GM12878 (cell line): Measurements from ENCODE around the gene CHN1. TPM values are rescaled to one million over a fixed set of nuclear protein-coding genes. Genes with fewer than 3 reads are reported as not detected.

Source experiments
- ATAC-seq: fragments of 200-7000 bp; cut with Tn5 transposase; 3 replicates; pipeline ENCODE4 v1.9.1; 2020; ENCODE audit warnings: mild to moderate bottlenecking, moderate library complexity
- BruUV-seq: library from RNA; stranded (reverse); fragments of 400-500 nt; replicated peaks from 2 replicates; lab custom pipeline; 2021; lab: Mats Ljungman, UMichigan
- CTCF ChIA-PET: fragments of 300-600 bp; sonication (Branson Sonifier 250); formaldehyde crosslinking; extraction: SDS; loops from one replicate; lab custom pipeline; 2021; ENCODE audit warnings: inconsistent platforms; lab: Yijun Ruan, JAX
- POLR2A ChIA-PET: fragments of 350-600 bp; formaldehyde crosslinking; extraction: SDS; loops from one replicate; lab custom pipeline; 2021; ENCODE audit warnings: inconsistent platforms; lab: Charles Lee
- RAD21 ChIA-PET: fragments of 300-600 bp; sonication (Branson Sonifier 250); formaldehyde crosslinking; loops from one replicate; lab custom pipeline; 2023; ENCODE audit warnings: antibody characterized with exemption; ENCODE audit not compliant: unreplicated experiment; lab: Charles Lee
- SMC1A ChIA-PET: fragments of 300-600 bp; sonication (Branson Sonifier 250); formaldehyde crosslinking; loops from one replicate; lab custom pipeline; 2023; ENCODE audit not compliant: unreplicated experiment, uncharacterized antibody; lab: Charles Lee
- DNase-seq: peaks from one replicate; pipeline ENCODE4 v3.0.0-alpha.2; 2011; ENCODE audit warnings: low read depth, low spot score
- FAIRE-seq: peaks from 3 replicates; lab custom pipeline; 2011; peaks lifted over from hg19 to GRCh38; lab: Jason Lieb, UNC
- H2AFZ ChIP-seq: 2 replicates; pipeline ENCODE4 v1.6.0; 2011; ENCODE audit warnings: low read depth, low read length, control low read depth; ENCODE audit not compliant: control insufficient read depth
- H3K27ac ChIP-seq: 2 replicates; pipeline ENCODE4 v1.5.1; 2011; ENCODE audit warnings: control low read depth; ENCODE audit not compliant: control insufficient read depth, insufficient read depth
- H3K27me3 ChIP-seq, 2 experiments: replicated peaks in 1 of 2; 2 replicates each; pipeline versions ENCODE4 v1.6.0 to v1.6.1; 2011; ENCODE audit warnings: low read length in 1 of 2; ENCODE audit not compliant: control insufficient read depth in 2 of 2, insufficient read depth in 2 of 2
- H3K36me3 ChIP-seq, 2 experiments: 2 replicates each; pipeline ENCODE4 v1.5.1; 2011; ENCODE audit warnings: low read length in 1 of 2; ENCODE audit not compliant: control insufficient read depth in 2 of 2, insufficient read depth in 2 of 2
- H3K4me1 ChIP-seq: 2 replicates; pipeline ENCODE4 v1.6.1; 2011; ENCODE audit warnings: mild to moderate bottlenecking, low read length, moderate library complexity, mixed read lengths; ENCODE audit not compliant: control insufficient read depth, insufficient read depth
- H3K4me2 ChIP-seq: 2 replicates; pipeline ENCODE4 v1.6.0; 2011; ENCODE audit warnings: control low read depth; ENCODE audit not compliant: control insufficient read depth, insufficient read depth
- H3K4me3 ChIP-seq: fragments of 200-600 bp; sonication (generic); 2 replicates; pipeline ENCODE4 v1.5.1; 2016
- H3K79me2 ChIP-seq: 2 replicates; pipeline ENCODE4 v1.6.0; 2011; ENCODE audit warnings: low read length; ENCODE audit not compliant: control insufficient read depth, insufficient read depth
- H3K9ac ChIP-seq: 2 replicates; pipeline ENCODE4 v1.8.0; 2011; ENCODE audit warnings: low read length, control low read depth, mixed read lengths; ENCODE audit not compliant: control insufficient read depth, insufficient read depth
- H3K9me3 ChIP-seq: replicated peaks from 3 replicates; pipeline ENCODE4 v1.5.1; 2011; ENCODE audit warnings: mild to moderate bottlenecking, low read length; ENCODE audit not compliant: control insufficient read depth, insufficient read depth
- H4K20me1 ChIP-seq: 2 replicates; pipeline ENCODE4 v1.6.0; 2011; ENCODE audit not compliant: control insufficient read depth, insufficient read depth
- ATF3 ChIP-seq: IDR thresholded peaks from 2 replicates; pipeline ENCODE4 v1.6.1; 2011; ENCODE audit warnings: low read depth, mild to moderate bottlenecking, low read length, moderate library complexity, borderline replicate concordance; ENCODE audit errors: extremely low read depth
- CEBPZ ChIP-seq: fragments of 150-350 bp; IDR thresholded peaks from 2 replicates; pipeline ENCODE4 v1.6.1; 2016; ENCODE audit warnings: low read depth, low read length
- CHD2 ChIP-seq: IDR thresholded peaks from 2 replicates; pipeline ENCODE4 v1.6.1; 2011; ENCODE audit warnings: low read depth, low read length, improper control_type of control experiment, borderline replicate concordance
- E2F4 ChIP-seq: IDR thresholded peaks from 2 replicates; pipeline ENCODE4 v1.6.1; 2012; ENCODE audit warnings: low read depth, low read length, improper control_type of control experiment
- ESRRA ChIP-seq: IDR thresholded peaks from 2 replicates; pipeline ENCODE4 v1.6.1; 2012; ENCODE audit warnings: mild to moderate bottlenecking, low read length, improper control_type of control experiment
- NBN ChIP-seq: fragments of 450-650 bp; IDR thresholded peaks from 2 replicates; pipeline ENCODE4 v1.6.1; 2016
- NR2C1 ChIP-seq: fragments of 450-650 bp; IDR thresholded peaks from 2 replicates; pipeline ENCODE4 v1.6.1; 2017; ENCODE audit warnings: antibody characterized with exemption, mild to moderate bottlenecking, moderate library complexity
- POLR2A ChIP-seq: IDR thresholded peaks from 2 replicates; pipeline ENCODE4 v1.6.1; 2011; ENCODE audit warnings: low read depth, mild to moderate bottlenecking, low read length
- STAT3 ChIP-seq: IDR thresholded peaks from 2 replicates; pipeline ENCODE4 v1.6.1; 2011; ENCODE audit warnings: low read depth, low read length, improper control_type of control experiment
- SUZ12 ChIP-seq: fragments of 200-600 bp; sonication (generic); IDR thresholded peaks from one replicate; pipeline ENCODE4 v1.6.1; 2018; ENCODE audit warnings: antibody characterized with exemption, mild to moderate bottlenecking; ENCODE audit not compliant: unreplicated experiment
- USF1 ChIP-seq: IDR thresholded peaks from 2 replicates; pipeline ENCODE4 v1.6.1; 2011; ENCODE audit warnings: borderline replicate concordance, low read depth, mild to moderate bottlenecking, moderate library complexity, mixed read lengths, low read length; ENCODE audit not compliant: insufficient read depth; ENCODE audit errors: extremely low read length
- ZBTB4 ChIP-seq: fragments of 450-650 bp; formaldehyde crosslinking; IDR thresholded peaks from 2 replicates; pipeline ENCODE4 v1.4.0; 2022; ENCODE audit warnings: mild to moderate bottlenecking, moderate library complexity
- WGBS: methylation state at CpG from one replicate; pipeline ENCODE4 v1.1.6; 2016; ENCODE audit warnings: low lambda C conversion rate; ENCODE audit not compliant: insufficient replicate concordance, insufficient coverage; ENCODE audit errors: missing lambda C conversion rate; 5-methylcytosine and 5-hydroxymethylcytosine counted together
- in situ Hi-C: fragments of 300-500 bp; cut with MboI; formaldehyde crosslinking; loops from 9 replicates; pipeline ENCODE4 v1.14.3; 2018; ENCODE audit warnings: mixed read lengths
- intact Hi-C: fragments of 100-400 bp; cut with micrococcal nuclease; formaldehyde crosslinking; loops from one replicate; pipeline ENCODE4 v1.14.2; 2022; ENCODE audit not compliant: unreplicated experiment
- polyA plus RNA-seq, 11 experiments: library from polyadenylated mRNA; depleted of rRNA in 4 of 11; unstranded in 6 of 11; stranded (reverse) in 5 of 11; fragments of >200 nt; fragmentation: Nextera tagmentation in 4 of 11; fragmentation: Illumina TruSeq in 1 of 11; extraction: Ambion mirVana in 4 of 11; extraction: Trizol in 1 of 11; gene quantifications; 1 replicate in 1 of 11; 2 replicates in 10 of 11; pipeline versions ENCODE4 v1.2.1 to v1.2.3, GENCODE V29; 2011 to 2016; ENCODE audit warnings: inconsistent platforms in 2 of 11, missing spikeins in 2 of 11, low read depth in 1 of 11
- total RNA-seq, 4 experiments: library from RNA; depleted of rRNA in 3 of 4; stranded (reverse); fragments of >200 nt in 3 of 4; fragmentation: Illumina TruSeq in 1 of 4; extraction: Trizol in 1 of 4; gene quantifications; 2 replicates each; pipeline versions ENCODE4 v1.2.1 to v1.2.3, GENCODE V29; 2013 to 2021

The CHN1 gene
- total and polyA plus RNA-seq, 10 of the 15 experiments (the other 5 are each of a cell fraction or from before 2014, with no cell fraction given): 0.18 to 0.92 (median 0.53) TPM; not detected in 1

- FAIRE-seq: no peak
- TF ChIP-seq E2F4: no peak
- no peak for TF ChIP-seq CEBPZ
- TF ChIP-seq CHD2: no peak
- TF ChIP-seq ZBTB4: no peak
- TF ChIP-seq NR2C1: no peak
- no peak for TF ChIP-seq SUZ12
- no peak for TF ChIP-seq USF1
- no peak for TF ChIP-seq STAT3
- no peak for TF ChIP-seq ATF3
- TF ChIP-seq POLR2A: no peak
- TF ChIP-seq NBN: no peak
- no peak for TF ChIP-seq ESRRA
Measured at GRCh38 chr2:175010848-175011254, 5.7 kb upstream of the CHN1 start.

More at GRCh38 chr2:175010848-175011254, 5.7 kb upstream of the CHN1 start:
- DNase-seq: no peak
- no peak overlapping the region for H3K4me2 ChIP-seq
- H3K4me1 ChIP-seq: no peaks in the 10 kb centered on the region
- H4K20me1 ChIP-seq: no peaks in the 10 kb centered on the region
- no peak overlapping the region for H3K9ac ChIP-seq
- 43% methylated on average over 1 of the region's 1 CpG for WGBS
- no peak for ATAC-seq
- H3K36me3 ChIP-seq: no peaks in the 10 kb centered on the region
- no peaks in the 10 kb centered on the region for H3K79me2 ChIP-seq
- RAD21 ChIA-PET: no interaction called here
- no peak overlapping the region for H2AFZ ChIP-seq
- intact Hi-C loops (no loop called here), in situ Hi-C loops (no loop called here)
- POLR2A ChIA-PET: no interaction called here
- CTCF ChIA-PET: no interaction called here
- H3K27ac ChIP-seq: no peak overlapping the region
- peaks cover 0 to 16% of the 10 kb centered on the region in 2 experiments; a peak in 2 of 4 replicates for H3K27me3 ChIP-seq
- H3K4me3 ChIP-seq: no peak overlapping the region
- BruUV-seq: no TSS peak
- SMC1A ChIA-PET: no interaction called here
- H3K9me3 ChIP-seq: no peaks in the 10 kb centered on the region
